ENCODE results near the gene RMDN3.

The RMDN3 gene

GRCh38 chr15:40772014-40772413, 17.0 kb upstream of the RMDN3 start:
- no peak for FAIRE-seq

DNA sequence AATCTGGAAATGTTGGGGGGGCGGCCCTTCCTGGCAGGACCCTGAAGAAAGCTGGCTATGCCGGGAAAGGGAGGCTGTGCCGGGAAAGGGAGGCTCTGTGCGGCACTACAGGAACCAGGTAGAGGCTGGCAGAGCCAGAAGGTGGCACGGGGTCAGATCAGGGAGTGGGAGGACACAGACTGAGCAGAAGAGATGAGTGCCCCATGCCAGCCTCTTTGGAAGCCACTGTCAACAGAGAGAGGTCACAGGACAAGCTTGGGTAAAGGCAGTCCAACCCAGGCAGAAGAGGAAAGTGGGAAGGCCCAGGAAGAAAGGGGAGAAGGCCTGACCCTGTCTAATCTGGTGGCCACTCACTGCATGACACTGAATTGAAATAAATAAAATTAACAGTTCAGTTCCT, 16.2 kb upstream of the RMDN3 start:
- no peak for FAIRE-seq

DNA sequence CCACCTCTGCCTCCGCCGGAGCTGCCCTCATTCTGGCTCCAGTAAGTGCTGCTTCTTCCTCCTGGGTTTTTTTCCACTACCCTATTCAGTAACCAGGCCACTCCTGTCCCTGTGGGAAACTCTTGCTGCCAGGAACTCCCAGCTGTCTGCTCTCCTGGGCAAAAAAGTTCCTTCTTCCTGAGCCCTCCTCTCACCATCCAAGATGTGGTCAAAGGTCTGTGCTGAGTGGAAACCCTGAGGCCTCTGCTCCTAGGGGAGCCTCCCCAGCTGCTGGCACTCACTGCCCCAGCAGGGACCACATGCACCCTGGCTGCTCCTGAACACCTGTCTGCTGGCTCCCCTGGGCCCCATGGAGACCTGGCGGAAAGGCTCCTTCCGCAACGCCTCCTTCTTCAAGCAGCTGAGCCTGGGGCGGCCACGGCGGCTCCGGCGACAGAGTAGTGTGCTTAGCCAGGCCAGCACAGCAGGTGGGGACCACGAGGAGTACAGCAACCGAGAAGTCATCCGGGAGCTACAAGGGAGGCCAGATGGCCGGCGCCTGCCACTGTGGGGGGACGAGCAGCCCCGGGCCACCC, 15.2 kb upstream of the RMDN3 start:
- no peak for FAIRE-seq

DNA sequence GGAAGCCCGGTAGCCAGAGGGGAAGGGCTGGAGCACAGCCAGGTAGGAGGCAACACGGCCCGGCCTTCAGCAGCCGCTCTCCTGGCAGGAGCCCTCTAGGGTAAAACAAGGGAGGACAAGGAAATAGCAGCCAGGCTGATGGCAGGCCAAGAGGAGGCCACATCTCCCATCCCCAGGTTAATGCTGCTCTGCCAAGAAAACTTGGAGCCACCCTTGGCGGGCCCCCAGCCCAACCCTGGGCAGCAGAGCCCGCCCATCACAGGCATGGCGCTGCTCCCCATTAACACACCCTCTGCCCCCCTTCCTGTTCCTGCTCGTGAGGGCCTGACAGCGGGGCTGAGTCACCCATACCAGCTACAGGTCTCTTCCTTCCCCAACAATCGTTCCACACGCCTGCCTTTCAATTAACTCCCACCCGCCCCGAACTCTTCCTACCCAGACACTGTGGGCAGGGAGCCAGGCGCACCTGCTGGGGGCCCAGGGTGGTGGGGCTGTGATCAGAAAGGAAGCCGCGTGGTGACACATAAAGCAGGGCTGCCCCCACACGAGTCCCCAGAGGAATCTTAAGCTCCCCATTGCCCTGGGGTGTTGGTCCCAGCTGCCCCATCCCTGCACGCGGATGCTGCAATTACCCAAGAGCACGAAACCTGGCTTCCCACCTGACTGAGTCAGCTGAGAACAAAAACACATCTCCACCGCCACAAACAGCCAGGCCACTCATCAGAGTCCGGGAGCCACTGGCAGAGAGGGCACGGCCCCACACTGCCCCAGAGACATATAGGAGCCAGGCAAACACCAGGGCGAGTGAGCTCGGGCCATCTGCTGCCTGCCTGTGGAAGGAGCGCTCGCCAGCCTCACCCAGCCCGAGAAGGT, 14.5 kb upstream of the RMDN3 start, which contains the start of gene C15orf62:
Gene C15orf62, plus strand, starts transcription at position 707 of the 873 bp plus-strand sequence. CDS start 516 bp downstream, outside the sequence.
- no peak for FAIRE-seq

GRCh38 chr15:40768521-40769273, 13.6 kb upstream of the RMDN3 start:
- no peak for FAIRE-seq

DNA sequence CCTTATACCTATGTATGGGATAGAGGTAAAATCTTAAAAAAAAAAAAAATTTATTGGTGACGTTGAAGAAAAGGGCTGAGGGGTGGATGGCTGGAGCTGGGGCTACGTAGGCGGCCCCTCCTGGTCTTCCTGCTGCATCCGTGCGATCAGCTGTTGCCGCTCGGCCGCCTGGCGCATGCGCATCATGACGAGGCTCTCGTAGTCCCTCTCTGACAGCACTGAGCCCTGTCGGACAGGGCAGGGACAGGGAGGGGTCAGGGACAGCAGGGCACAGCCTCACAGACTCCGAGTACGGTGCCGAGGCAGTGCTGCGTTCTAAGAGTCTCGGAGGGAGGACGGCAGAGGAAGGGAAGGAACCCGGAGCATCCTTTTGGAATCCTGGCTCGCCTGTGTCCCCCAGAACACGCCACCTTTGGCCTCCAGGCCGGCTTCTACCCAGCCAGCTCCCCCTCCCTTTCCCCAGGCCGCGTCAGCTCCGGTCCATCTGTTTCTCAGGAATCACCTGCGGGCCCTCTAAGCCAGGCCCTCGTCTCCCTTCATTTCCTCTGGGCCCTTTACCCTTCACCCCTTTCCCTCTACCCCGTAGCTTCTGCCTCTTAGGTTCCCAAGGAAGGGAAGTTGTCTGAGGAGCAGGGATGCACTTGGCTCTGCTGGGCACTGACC, 12.9 kb upstream of the RMDN3 start:
- no peak for FAIRE-seq

DNA sequence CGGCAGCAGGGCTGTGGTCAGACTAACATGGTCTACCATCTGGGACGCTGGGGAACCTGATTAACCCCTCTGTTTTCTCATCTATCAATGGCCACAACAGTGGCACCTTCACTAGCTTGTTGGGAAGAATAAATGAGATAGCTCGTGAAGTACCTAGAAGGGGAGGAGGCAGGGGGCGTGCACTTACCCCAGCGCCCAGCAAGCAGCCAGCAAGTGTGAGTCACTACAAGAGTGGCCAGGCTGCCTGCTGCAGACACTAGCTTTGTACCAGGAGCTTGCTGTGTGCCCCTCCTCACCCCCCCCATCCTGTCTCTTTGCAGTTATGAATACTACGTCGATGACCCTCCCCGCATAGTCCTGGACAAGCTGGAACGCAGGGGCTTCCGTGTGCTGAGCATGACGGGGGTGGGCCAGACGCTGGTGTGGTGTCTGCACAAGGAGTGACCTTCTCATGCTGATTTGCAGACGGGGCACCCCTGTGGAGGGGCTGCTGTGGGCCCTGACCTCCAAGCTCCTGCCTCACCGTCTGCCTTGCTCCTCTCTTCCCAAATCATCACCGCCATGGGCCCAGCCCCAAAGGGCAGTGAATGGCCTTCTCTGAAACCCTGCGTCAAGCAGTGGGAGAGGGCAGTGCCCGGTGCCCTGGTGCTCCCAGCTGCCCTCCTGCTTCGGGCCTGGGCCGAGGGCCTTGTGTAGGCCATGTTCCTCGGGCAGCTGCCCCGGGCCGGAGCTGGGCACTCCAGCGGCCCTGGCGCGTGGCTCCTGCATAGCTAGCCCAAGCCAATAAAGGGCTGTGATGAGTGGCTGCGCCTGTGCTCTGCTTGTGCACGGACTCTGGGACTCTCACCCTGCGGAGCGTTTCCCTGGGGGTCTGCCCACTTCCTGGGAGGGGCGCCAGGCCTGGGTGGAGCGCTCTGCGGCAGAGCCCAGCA, 12.1 kb upstream of the RMDN3 start:
- no peak for FAIRE-seq

DNA sequence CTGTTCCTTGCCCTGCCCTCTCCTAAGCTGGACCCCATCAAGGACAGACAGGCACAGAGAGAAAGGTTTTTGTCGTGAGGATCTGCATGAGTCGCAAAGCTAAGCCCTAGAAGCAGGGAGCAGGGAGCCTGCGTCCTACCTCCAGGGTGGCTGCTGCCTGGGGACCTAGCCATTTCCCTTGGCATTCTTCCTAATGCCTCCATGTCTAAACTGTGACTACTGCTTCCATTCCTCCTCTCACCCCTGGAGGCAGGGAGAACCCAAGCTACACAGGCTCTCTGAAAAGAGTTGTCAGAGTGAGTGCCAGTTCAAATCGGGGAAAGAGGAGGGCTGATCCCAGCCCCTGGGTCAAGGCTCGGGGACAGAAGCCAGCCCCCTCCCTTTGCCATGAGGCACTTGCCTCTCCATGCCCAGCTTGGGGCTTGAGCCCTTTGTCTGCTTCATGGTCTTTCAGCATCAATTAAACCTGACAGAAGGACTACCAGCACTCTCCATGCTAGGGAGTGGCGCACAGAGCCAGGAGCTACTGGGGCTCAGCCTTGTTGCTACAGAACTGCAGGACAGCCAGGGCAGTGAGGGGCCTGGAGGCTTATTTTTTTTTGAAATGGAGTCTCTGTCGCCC, 11.3 kb upstream of the RMDN3 start:
- FAIRE-seq: no peak

DNA sequence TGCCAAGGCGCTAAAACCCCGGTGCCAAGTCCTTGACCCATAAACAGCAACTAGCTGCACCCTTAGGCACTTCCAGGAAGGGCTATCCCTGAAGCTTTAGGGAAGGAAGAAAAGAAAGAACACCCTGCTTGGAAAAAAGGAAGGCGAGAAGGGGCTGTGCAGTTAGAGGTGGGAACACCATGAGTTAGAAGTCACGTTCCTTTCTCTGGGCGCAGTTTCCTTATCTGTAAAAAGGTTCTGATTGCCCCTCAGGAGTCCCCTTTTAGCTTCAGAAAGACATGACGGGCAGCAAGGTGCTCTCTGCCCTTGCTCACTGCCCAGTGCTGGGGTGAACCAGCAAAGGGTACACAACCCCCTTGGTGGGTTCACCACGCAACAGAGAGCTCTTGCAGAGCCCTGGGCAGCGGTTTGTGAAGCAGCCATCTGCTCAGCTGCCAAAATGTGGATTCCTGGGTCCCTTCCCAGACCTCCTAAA, 9.6 kb upstream of the RMDN3 start:
- no peak for FAIRE-seq

DNA sequence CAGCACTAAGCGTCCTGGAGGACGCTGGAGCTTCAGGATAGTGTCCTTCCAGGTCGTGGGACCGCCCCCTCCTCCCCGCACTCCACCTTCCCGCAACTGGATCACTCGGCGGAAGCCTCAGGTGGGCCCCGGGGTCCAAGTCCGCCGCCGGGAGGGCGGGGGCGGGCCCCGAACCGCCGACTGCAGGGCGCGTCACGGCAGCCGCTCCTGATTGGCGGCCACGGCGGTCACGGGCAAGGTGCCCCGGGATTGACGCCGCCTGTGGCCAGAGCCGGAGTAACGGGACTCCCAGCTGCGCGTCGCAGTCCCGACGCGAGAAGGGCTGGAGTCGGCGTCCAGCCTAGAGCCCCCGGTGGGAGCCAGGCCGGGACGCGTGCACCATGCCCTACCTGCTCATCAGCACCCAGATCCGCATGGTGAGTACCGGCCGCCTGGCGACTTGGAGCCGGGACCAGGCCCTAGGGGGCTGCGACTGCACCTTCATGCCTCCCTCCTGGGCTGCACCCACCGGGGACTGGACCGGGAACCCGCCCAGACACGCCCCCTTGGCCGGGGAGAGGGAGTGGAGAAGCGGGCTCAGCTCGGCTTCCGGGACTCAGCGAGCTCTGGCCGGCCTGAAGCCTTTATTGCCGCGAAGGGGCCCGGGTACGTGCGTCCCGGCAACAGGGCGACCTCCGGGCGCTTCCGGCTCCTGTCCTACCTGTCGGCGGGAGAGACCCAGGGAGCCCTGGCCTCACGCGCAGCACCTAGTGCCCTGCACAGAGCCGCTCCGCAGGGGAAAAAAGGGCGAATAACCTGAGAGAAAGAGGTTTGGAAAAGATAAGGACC, 9.0 kb upstream of the RMDN3 start, which contains the start of gene GCHFR:
Gene GCHFR, plus strand, starts transcription at position 268 of the 828 bp plus-strand sequence. Its CDS starts 113 bp downstream, at position 381.
- FAIRE-seq: no peak

- no peak for FAIRE-seq
Measured at GRCh38 chr15:40762919-40763800, 8.1 kb upstream of the RMDN3 start.

DNA sequence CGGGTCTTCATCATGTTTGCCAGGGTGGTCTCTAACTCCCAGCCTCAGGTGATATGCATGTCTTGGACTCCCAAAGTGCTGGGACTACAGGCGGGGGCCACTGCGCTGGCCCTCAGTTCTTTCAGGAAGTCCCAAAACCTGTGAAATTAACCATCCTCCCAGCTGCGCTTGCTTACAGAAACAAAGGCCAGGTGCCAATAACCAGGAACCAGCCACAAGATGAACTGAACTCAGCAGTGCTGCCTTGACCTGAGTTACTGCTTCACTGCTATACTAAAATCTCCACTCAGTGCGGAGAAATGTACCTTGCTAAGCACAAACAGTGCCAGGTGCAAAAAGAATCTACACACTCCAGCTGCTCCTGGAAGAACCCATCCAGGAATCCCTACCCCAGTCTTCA, 4.9 kb upstream of the RMDN3 start:
- FAIRE-seq: no peak

GRCh38 chr15:40756938-40757337, 1.9 kb upstream of the RMDN3 start:
- FAIRE-seq: no peak

DNA sequence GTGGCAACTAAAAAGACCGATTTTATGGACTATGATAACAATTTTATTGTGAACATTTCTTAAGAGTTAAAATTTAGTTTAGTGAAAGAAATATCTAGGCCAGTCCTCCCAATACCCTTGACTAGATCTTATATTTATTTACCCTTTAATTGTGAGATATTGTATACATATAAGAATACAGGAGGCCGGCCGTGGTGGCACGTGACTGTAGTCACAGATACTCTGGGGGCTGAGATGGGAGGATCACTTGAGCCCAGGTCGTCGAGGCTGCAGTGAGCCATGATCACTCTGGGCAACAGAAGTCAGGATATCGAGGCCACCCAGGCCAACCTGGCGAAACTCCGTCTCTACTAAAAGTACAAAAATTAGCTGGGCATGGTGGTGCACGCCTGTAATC, 756 bp upstream of the RMDN3 start:
- no peak for FAIRE-seq

DNA sequence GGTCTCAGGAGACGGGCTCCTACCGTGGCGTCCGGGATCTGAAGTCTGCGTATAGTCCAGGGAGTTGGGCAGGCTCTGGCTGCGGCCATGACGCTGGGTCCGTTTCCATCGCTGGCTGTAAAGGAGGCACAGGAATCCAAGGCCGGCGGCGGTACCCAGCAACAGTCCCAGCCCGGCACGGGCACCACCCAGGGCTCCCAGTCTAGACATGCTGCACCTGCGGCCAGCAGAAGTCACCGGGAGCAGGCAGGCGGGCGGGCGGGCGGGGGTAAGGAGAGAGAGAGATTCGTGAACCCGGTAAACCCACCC, 526 bp downstream of the RMDN3 start:
- no peak for FAIRE-seq

- FAIRE-seq: no peak
Measured at GRCh38 chr15:40751745-40752144, 3.3 kb downstream of the RMDN3 start.

DNA sequence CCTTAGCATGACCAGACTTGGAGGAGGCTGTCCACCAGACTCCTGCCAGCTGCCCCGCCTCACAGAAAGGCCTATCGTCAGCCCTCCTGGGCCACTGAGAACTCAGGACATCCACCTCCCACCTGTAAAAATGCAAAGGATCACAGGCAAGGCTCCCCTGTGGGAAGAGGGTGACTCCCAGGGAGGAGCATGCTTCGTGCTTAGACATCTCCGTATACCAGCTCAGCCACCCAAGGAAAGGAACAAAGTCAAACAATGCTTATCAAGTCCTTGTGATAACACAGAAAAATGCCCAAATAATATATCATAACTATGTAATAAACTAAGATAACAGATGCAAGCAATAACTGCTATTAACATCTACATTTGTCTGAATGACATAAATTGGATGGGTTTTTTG, 4.2 kb downstream of the RMDN3 start:
- no peak for FAIRE-seq

- no peak for FAIRE-seq
Measured at GRCh38 chr15:40749151-40749630, 5.9 kb downstream of the RMDN3 start.
